Naive thymus-derived CD8-positive, alpha-beta T cell (primary cell): Measurements from ENCODE around the gene ELFN1. TPM values are rescaled to one million over a fixed set of nuclear protein-coding genes. Genes with fewer than 3 reads are reported as not detected.

Experiments used
- ATAC-seq, 2 donors: fragments of 150-1000 bp; cut with Tn5 transposase in 1 of 2; sonication (Bioruptor Pico), chemical (Tn5 transposase) in 1 of 2; 1 replicate in 1 of 2; 2 replicates in 1 of 2; pipeline ENCODE4 v1.10.0; 2021; ENCODE audit warnings: mild to moderate bottlenecking in 2 of 2, moderate library complexity in 2 of 2
- POLR2A ChIA-PET: fragments of 350-600 bp; sonication (Branson Sonifier 250); formaldehyde crosslinking; loops from one replicate; lab custom pipeline; 2021; ENCODE audit warnings: antibody characterized with exemption; lab: Charles Lee
- DNase-seq, 10 donors: peaks; one replicate each; pipeline versions ENCODE4 v3.0.0 to v3.0.0-alpha.2; 2020 to 2022
- H3K27ac Mint-ChIP-seq, 10 donors: one replicate each; pipeline ENCODE4 v1.8.0; 2020 to 2022; ENCODE audit warnings: mild to moderate bottlenecking in 10 of 10, mixed read lengths in 10 of 10, moderate library complexity in 4 of 10, inconsistent platforms in 1 of 10
- H3K27me3 Mint-ChIP-seq, 5 donors: one replicate each; pipeline ENCODE4 v1.8.0; 2021 to 2022; ENCODE audit warnings: mixed read lengths in 5 of 5
- H3K36me3 Mint-ChIP-seq, 3 donors: one replicate each; pipeline ENCODE4 v1.8.0; 2020 to 2022; ENCODE audit warnings: mixed read lengths in 3 of 3, mild to moderate bottlenecking in 2 of 3, inconsistent platforms in 1 of 3
- H3K4me1 Mint-ChIP-seq, 4 donors: one replicate each; pipeline ENCODE4 v1.8.0; 2021 to 2022; ENCODE audit warnings: mixed read lengths in 4 of 4
- H3K4me3 Mint-ChIP-seq, 10 donors: one replicate each; pipeline ENCODE4 v1.8.0; 2020 to 2022; ENCODE audit warnings: mild to moderate bottlenecking in 10 of 10, mixed read lengths in 10 of 10, moderate library complexity in 6 of 10, inconsistent platforms in 1 of 10
- H3K9me3 Mint-ChIP-seq, 9 donors: one replicate each; pipeline ENCODE4 v1.8.0; 2020 to 2022; ENCODE audit warnings: mixed read lengths in 9 of 9, mild to moderate bottlenecking in 3 of 9, inconsistent platforms in 1 of 9, moderate library complexity in 1 of 9
- polyA plus RNA-seq, 3 donors: library from polyadenylated mRNA; unstranded; fragments of 300-500 nt; fragmentation: Illumina TruSeq; gene quantifications; one replicate each; pipeline ENCODE4 v1.2.3, GENCODE V29; 2021
- total RNA-seq, 8 experiments: library from RNA in 2 of 8; stranded (reverse) in 2 of 8; gene quantifications; one replicate each; pipeline ENCODE4 v1.2.3 and lab custom pipeline; 2021 to 2026

The ELFN1 gene
- total and polyA plus RNA-seq, 5 experiments from 2014 or later: not detected

DNA sequence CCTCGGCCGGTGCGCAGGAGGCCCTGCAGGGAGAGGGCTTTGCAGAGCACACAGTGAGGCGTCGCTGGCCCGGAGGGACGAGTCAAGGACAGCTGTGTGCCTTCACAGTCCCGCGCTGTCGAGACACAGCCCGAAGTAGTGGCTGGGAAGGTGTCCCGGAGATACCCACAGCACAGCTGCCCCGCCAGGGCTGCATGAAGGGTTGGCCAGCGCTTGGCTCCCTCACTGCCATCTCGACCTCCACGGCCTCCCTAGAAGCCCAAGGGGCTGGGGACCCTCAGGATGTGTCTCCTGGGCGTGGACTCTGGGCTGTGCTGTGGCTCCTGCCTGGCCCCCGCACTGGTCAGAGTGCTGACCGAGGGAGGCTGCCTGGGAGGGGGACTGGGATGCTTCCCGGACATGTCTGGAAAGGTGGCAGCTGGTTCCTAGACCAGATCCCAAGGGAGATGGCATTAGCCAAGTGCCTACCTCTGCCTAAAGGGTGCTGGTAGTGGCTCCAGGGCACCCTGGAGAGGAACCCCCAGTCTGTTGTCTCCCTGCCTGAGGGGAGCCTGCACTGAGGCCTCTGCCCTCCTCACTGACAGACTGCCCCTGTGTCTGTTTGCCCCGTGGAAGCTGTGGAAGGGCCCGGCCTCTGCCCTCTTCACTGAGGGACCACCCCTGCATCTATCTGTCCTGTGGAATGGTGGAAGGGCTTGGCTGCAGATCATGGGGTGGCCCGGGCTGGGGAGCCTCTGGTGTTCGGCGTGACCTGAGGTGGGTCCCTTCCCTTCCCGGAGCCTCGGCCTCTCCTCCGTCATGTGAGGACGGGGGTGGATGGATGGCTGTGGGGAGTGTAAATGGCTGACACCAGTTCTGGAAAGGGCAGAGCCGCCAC lies 5.8 kb downstream of the ELFN1 start:
- Mint-ChIP-seq H3K27me3 (peaks cover 0 to 48% (median 17%) of the 10 kb centered on the region in 5 donors), H3K4me1 (peaks cover 0 to 4% (median 0%) of the 10 kb centered on the region in 4 donors), H3K27ac (no peak overlapping the region), H3K9me3 (no peaks in the 10 kb centered on the region), H3K36me3 (no peaks in the 10 kb centered on the region), H3K4me3 (no peak overlapping the region)
- DNase-seq (no peak), ATAC-seq (no peak)
- POLR2A ChIA-PET: no interaction called here

DNA sequence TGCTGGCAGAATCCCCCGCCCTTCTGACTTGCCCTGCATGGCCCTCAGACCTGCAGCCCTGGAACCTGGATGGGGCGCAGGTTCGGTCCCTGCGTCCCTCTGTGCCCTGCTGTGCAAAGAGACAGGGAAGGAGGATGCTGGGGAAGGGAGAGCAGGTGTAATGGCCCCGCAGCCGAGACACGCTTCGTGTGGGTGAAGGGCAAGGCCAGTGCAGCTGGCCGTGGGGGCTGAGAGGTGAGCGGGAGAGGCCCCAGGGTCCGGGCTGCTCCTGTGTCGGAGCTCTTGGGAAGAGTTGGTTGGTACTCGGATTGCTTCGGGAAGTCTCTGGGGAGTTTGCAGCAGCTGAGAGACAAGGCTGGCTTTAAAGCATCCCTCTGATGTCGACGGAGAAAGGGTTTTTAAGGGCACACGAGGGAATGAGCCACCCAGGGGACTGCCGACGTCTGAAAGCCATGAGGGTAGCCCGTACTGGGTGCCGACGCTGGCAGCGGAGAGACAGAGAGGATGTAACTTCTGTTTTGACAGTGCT lies 6.5 kb downstream of the ELFN1 start:
- Mint-ChIP-seq H3K36me3 (no peaks in the 10 kb centered on the region), H3K4me1 (no peaks in the 10 kb centered on the region), H3K9me3 (peaks cover 0 to 1% (median 0%) of the 10 kb centered on the region in 9 donors), H3K27me3 (peaks cover 0 to 42% (median 17%) of the 10 kb centered on the region in 5 donors), H3K27ac (peak overlapping the region in 1 of 10 donors; percentile 7), H3K4me3 (no peak overlapping the region)
- ATAC-seq (no peak), DNase-seq (no peak)
- POLR2A ChIA-PET: no interaction called here

- Mint-ChIP-seq H3K9me3 (peaks cover 0 to 3% (median 0%) of the 10 kb centered on the region in 9 donors), H3K27ac (peak overlapping the region in 1 of 10 donors; percentile 7), H3K27me3 (peaks cover 0 to 38% (median 17%) of the 10 kb centered on the region in 5 donors), H3K4me3 (no peak overlapping the region), H3K36me3 (peaks cover 0 to under 1% (median under 1%) of the 10 kb centered on the region in 3 donors), H3K4me1 (no peaks in the 10 kb centered on the region)
- POLR2A ChIA-PET: no interaction called here
- no peak for ATAC-seq
- DNase-seq: no peak
Measured at GRCh38 chr7:1677206-1678080, 7.4 kb downstream of the ELFN1 start.

DNA sequence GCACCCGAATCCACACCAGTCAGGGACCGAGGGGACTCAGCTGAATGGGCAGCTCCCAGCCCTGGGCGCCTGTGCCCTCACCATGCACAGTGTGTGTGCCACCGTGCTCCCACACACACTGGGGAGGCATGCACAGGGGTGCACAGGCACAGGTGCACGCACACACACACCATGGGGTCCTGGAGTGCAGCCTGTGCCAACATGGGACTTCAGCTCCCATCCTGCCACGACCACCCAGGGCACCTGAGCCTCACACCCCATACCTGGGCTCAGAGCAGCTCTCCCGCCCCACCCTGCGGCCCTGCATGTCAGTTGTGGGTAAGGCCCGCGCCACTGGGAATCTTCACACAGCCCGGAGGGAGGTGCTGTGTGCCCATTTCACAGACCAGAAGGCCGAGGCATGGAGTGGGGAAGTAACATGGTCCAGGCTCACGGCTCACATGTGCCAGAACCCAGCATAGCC lies 8.0 kb downstream of the ELFN1 start:
- Mint-ChIP-seq H3K9me3 (peaks cover 0 to 8% (median 6%) of the 10 kb centered on the region in 9 donors), H3K4me3 (no peak overlapping the region), H3K27ac (no peak overlapping the region), H3K36me3 (peaks cover 0 to 7% (median 7%) of the 10 kb centered on the region in 3 donors), H3K27me3 (peaks cover 0 to 31% (median 14%) of the 10 kb centered on the region in 5 donors), H3K4me1 (no peaks in the 10 kb centered on the region)
- DNase-seq: peak in 1 of 10 donors; percentile 2
- no peak for ATAC-seq
- POLR2A ChIA-PET: no interaction called here

- no peak for DNase-seq
- H3K4me1 Mint-ChIP-seq: no peaks in the 10 kb centered on the region
- POLR2A ChIA-PET: no interaction called here
Measured at GRCh38 chr7:1678571-1679325, 8.7 kb downstream of the ELFN1 start.

DNA sequence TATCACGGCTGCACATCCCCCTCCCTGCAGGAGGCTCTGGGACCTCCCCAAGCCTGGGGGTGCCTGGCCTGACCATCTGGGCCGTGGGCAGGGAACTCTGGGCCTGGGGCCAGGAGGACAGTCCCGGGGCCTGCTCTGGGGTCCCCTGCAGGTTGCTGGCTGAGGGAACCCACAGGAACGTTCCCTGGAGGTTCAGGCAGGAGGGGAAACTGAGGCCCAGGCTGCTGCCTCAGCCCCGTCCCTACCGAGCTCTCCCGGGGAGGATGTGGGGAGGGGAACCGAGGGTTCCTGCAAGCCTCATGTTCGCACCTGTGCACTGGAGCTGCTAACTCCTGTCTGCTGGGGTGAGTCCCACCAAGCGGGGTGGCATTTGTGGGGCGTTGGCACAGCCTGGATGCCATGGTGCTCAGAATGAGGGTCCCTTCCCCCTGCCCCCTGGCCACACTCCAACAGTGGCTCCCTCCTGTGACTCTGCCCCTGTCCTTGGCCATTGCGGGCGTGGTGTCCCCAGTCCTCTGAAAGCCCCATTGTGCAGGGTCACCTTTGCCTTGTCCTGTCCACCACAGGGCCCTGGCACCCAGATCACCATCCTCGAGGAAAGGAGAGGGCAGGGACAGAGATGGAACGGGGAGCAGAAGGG lies 9.4 kb downstream of the ELFN1 start:
- no peak for DNase-seq
- H3K27me3 Mint-ChIP-seq: peaks cover 0 to 21% (median 11%) of the 10 kb centered on the region in 5 donors
- POLR2A ChIA-PET: no interaction called here
- no peak overlapping the region for H3K4me3 Mint-ChIP-seq
- no peak overlapping the region for H3K27ac Mint-ChIP-seq
- peaks cover 0 to 18% (median 7%) of the 10 kb centered on the region in 3 donors for H3K36me3 Mint-ChIP-seq
- no peaks in the 10 kb centered on the region for H3K4me1 Mint-ChIP-seq
- H3K9me3 Mint-ChIP-seq: peaks cover 2 to 22% (median 15%) of the 10 kb centered on the region in 9 donors
- ATAC-seq: no peak

More at GRCh38 chr7:1678571-1679325, 8.7 kb downstream of the ELFN1 start:
- Mint-ChIP-seq H3K27me3 (peaks cover 0 to 27% (median 13%) of the 10 kb centered on the region in 5 donors), H3K27ac (no peak overlapping the region), H3K4me3 (no peak overlapping the region), H3K36me3 (peaks cover 0 to 12% (median 7%) of the 10 kb centered on the region in 3 donors), H3K9me3 (peaks cover 0 to 15% (median 10%) of the 10 kb centered on the region in 9 donors)
- ATAC-seq: no peak

- Mint-ChIP-seq H3K27ac (no peak overlapping the region), H3K4me1 (no peaks in the 10 kb centered on the region), H3K36me3 (peaks cover 0 to 25% (median 12%) of the 10 kb centered on the region in 3 donors), H3K9me3 (peaks cover 6 to 29% (median 20%) of the 10 kb centered on the region in 9 donors), H3K27me3 (peaks cover 1 to 17% (median 10%) of the 10 kb centered on the region in 5 donors), H3K4me3 (no peak overlapping the region)
- DNase-seq (no peak), ATAC-seq (no peak)
- POLR2A ChIA-PET: no interaction called here
Measured at GRCh38 chr7:1679966-1680730, 10.1 kb downstream of the ELFN1 start.

GRCh38 chr7:1681581-1681980 lies 11.5 kb downstream of the ELFN1 start:
- peaks cover 3 to 19% (median 8%) of the 10 kb centered on the region in 5 donors for H3K27me3 Mint-ChIP-seq
- no peak overlapping the region for H3K27ac Mint-ChIP-seq
- H3K4me1 Mint-ChIP-seq: no peaks in the 10 kb centered on the region
- H3K9me3 Mint-ChIP-seq: peaks cover 12 to 38% (median 29%) of the 10 kb centered on the region in 9 donors
- peaks cover 0 to 35% (median 13%) of the 10 kb centered on the region in 3 donors for H3K36me3 Mint-ChIP-seq
- peak in 1 of 10 donors; percentile 2 for DNase-seq
- no peak overlapping the region for H3K4me3 Mint-ChIP-seq
- POLR2A ChIA-PET: no interaction called here
- no peak for ATAC-seq

GRCh38 chr7:1685000-1685624 lies 15.0 kb downstream of the ELFN1 start:
- H3K27ac Mint-ChIP-seq: no peak overlapping the region
- no peaks in the 10 kb centered on the region for H3K4me1 Mint-ChIP-seq
- H3K9me3 Mint-ChIP-seq: peaks cover 12 to 59% (median 34%) of the 10 kb centered on the region in 9 donors
- peaks cover 0 to 48% (median 13%) of the 10 kb centered on the region in 3 donors for H3K36me3 Mint-ChIP-seq
- H3K4me3 Mint-ChIP-seq: no peak overlapping the region
- DNase-seq (no peak), ATAC-seq (no peak)
- H3K27me3 Mint-ChIP-seq: peaks cover 3 to 27% (median 7%) of the 10 kb centered on the region in 5 donors
- POLR2A ChIA-PET: no interaction called here

- Mint-ChIP-seq H3K27me3 (peaks cover 10 to 30% (median 16%) of the 10 kb centered on the region in 5 donors), H3K27ac (no peak overlapping the region), H3K4me1 (no peaks in the 10 kb centered on the region), H3K36me3 (peaks cover 0 to 37% (median 6%) of the 10 kb centered on the region in 3 donors), H3K4me3 (no peak overlapping the region), H3K9me3 (peaks cover 9 to 48% (median 22%) of the 10 kb centered on the region in 9 donors)
- DNase-seq: no peak
- POLR2A ChIA-PET: no interaction called here
- no peak for ATAC-seq
Measured at GRCh38 chr7:1688542-1688941, 18.5 kb downstream of the ELFN1 start.
